HepG2 (cell line): ENCODE data around the gene CNPY4. TPM values are rescaled to one million over a fixed set of nuclear protein-coding genes. Genes with fewer than 3 reads are reported as not detected.

Experiments
- HMG20A ChIP-seq: IDR thresholded peaks from 2 replicates; pipeline ENCODE4 v1.6.1; 2016; ENCODE audit warnings: borderline replicate concordance
- NRL ChIP-seq: sonication (generic); formaldehyde crosslinking; IDR thresholded peaks from 2 replicates; pipeline ENCODE4 v1.5.0; 2020; ENCODE audit warnings: missing genetic modification reagents, mild to moderate bottlenecking, moderate library complexity, borderline replicate concordance
- PAWR ChIP-seq: sonication (generic); formaldehyde crosslinking; IDR thresholded peaks from 2 replicates; pipeline ENCODE4 v1.4.0; 2020; ENCODE audit warnings: missing genetic modification reagents, mild to moderate bottlenecking, borderline replicate concordance
- POGK ChIP-seq: sonication (generic); formaldehyde crosslinking; conservative IDR thresholded peaks from 2 replicates; pipeline ENCODE4 v1.8.0; 2022; ENCODE audit warnings: mild to moderate bottlenecking, moderate library complexity, missing genetic modification reagents
- RBFOX2 ChIP-seq: fragments of 200-400 bp; formaldehyde crosslinking; IDR thresholded peaks from 2 replicates; pipeline ENCODE4 v1.6.1; 2017; ENCODE audit warnings: low read depth, mild to moderate bottlenecking, low read length
- ZC3H4 ChIP-seq: sonication (generic); formaldehyde crosslinking; IDR thresholded peaks from 2 replicates; pipeline ENCODE4 v1.4.0; 2020; ENCODE audit warnings: missing genetic modification reagents, borderline replicate concordance
- ZFP41 ChIP-seq: sonication (generic); formaldehyde crosslinking; IDR thresholded peaks from 2 replicates; pipeline ENCODE4 v1.4.0; 2020; ENCODE audit warnings: mild to moderate bottlenecking, missing genetic modification reagents, borderline replicate concordance
- ZNF333 ChIP-seq: sonication (generic); formaldehyde crosslinking; IDR thresholded peaks from 2 replicates; pipeline ENCODE4 v1.4.0; 2020; ENCODE audit warnings: mild to moderate bottlenecking, missing genetic modification reagents, borderline replicate concordance
- ZNF598 ChIP-seq: sonication (generic); formaldehyde crosslinking; IDR thresholded peaks from 2 replicates; pipeline ENCODE4 v1.5.1; 2020; ENCODE audit warnings: mild to moderate bottlenecking, missing genetic modification reagents, borderline replicate concordance
- ZNF616 ChIP-seq: sonication (generic); formaldehyde crosslinking; IDR thresholded peaks from 2 replicates; pipeline ENCODE4 v1.5.0; 2020; ENCODE audit warnings: low read depth, mild to moderate bottlenecking, missing genetic modification reagents
- ZNF652 ChIP-seq: IDR thresholded peaks from 2 replicates; pipeline ENCODE4 v1.6.1; 2016; ENCODE audit warnings: low read depth, borderline replicate concordance
- ZNF770 ChIP-seq: sonication (generic); formaldehyde crosslinking; IDR thresholded peaks from 2 replicates; pipeline ENCODE4 v1.5.0; 2020; ENCODE audit warnings: mild to moderate bottlenecking, missing genetic modification reagents
- ZNF772 ChIP-seq: sonication (generic); formaldehyde crosslinking; IDR thresholded peaks from 2 replicates; pipeline ENCODE4 v1.5.0; 2020; ENCODE audit warnings: mild to moderate bottlenecking, missing genetic modification reagents
- polyA plus RNA-seq, 8 experiments: library from polyadenylated mRNA; depleted of rRNA in 3 of 8; stranded (reverse) in 7 of 8; unstranded in 1 of 8; fragments of >200 nt; fragmentation: Illumina TruSeq in 4 of 8; extraction: Trizol in 4 of 8; gene quantifications; 2 replicates each; pipeline versions ENCODE4 v1.2.1 to v1.2.3, GENCODE V29; 2011 to 2016; ENCODE audit warnings: low read depth in 4 of 8, missing spikeins in 1 of 8, mixed read lengths in 1 of 8; ENCODE audit not compliant: insufficient read depth in 1 of 8
- total RNA-seq, 5 experiments: library from RNA; depleted of rRNA; stranded (reverse); fragments of >200 nt; fragmentation: Illumina TruSeq; extraction: Trizol; gene quantifications; 2 replicates each; pipeline ENCODE4 v1.2.3, GENCODE V29; 2016; ENCODE audit warnings: low read depth in 1 of 5
- TF ChIP-seq, protein P1 (sequence below): sonication (generic); formaldehyde crosslinking; IDR thresholded peaks from 2 replicates; pipeline ENCODE4 v1.4.0; 2020; ENCODE audit warnings: missing genetic modification reagents, mild to moderate bottlenecking, borderline replicate concordance
- TF ChIP-seq, protein P2 (sequence below): sonication (generic); formaldehyde crosslinking; IDR thresholded peaks from 2 replicates; pipeline ENCODE4 v1.4.0; 2020; ENCODE audit warnings: missing genetic modification reagents
- TF ChIP-seq, protein P3 (sequence below): sonication (generic); formaldehyde crosslinking; IDR thresholded peaks from 2 replicates; pipeline ENCODE4 v1.8.0; 2022; ENCODE audit warnings: missing genetic modification reagents, low read depth, mild to moderate bottlenecking, borderline replicate concordance
- TF ChIP-seq, protein P4 (sequence below): sonication (generic); formaldehyde crosslinking; IDR thresholded peaks from 2 replicates; pipeline ENCODE4 v1.4.0; 2020; ENCODE audit warnings: missing genetic modification reagents, mild to moderate bottlenecking, borderline replicate concordance

Gene CNPY4
- total and polyA plus RNA-seq, 2 of the 13 experiments (the other 11 are each of a cell fraction or from before 2014, with no cell fraction given): 6.2 to 12.7 TPM

- TF ChIP-seq ZNF770 (CRISPR knock-in tag) (peak; percentile 32; the same call in 1 of the 2 replicates), ZC3H4 (0 out of 2 replicates have a peak, but pooled peaks have one; percentile 55), PAWR (CRISPR knock-in tag) (no peak), ZNF333 (CRISPR knock-in tag) (0 out of 2 replicates have a peak, but pooled peaks have one; percentile 58), ZFP41 (CRISPR knock-in tag) (no peak), ZNF598 (CRISPR knock-in tag) (peak; percentile 16; the same call in 1 of the 2 replicates), NRL (CRISPR knock-in tag) (peak; percentile 48; the same call in 1 of the 2 replicates), ZNF772 (no peak), RBFOX2 (peak; percentile 83), ZNF652 (CRISPR knock-in tag) (no peak), POGK (CRISPR knock-in tag) (peak; percentile 76; the same call in 1 of the 2 replicates), ZNF616 (CRISPR knock-in tag) (no peak), HMG20A (CRISPR knock-in tag) (no peak)
- TF ChIP-seq, protein P1, sequence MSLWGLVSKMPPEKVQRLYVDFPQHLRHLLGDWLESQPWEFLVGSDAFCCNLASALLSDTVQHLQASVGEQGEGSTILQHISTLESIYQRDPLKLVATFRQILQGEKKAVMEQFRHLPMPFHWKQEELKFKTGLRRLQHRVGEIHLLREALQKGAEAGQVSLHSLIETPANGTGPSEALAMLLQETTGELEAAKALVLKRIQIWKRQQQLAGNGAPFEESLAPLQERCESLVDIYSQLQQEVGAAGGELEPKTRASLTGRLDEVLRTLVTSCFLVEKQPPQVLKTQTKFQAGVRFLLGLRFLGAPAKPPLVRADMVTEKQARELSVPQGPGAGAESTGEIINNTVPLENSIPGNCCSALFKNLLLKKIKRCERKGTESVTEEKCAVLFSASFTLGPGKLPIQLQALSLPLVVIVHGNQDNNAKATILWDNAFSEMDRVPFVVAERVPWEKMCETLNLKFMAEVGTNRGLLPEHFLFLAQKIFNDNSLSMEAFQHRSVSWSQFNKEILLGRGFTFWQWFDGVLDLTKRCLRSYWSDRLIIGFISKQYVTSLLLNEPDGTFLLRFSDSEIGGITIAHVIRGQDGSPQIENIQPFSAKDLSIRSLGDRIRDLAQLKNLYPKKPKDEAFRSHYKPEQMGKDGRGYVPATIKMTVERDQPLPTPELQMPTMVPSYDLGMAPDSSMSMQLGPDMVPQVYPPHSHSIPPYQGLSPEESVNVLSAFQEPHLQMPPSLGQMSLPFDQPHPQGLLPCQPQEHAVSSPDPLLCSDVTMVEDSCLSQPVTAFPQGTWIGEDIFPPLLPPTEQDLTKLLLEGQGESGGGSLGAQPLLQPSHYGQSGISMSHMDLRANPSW (CRISPR knock-in tag): no peak
- TF ChIP-seq, protein P2, sequence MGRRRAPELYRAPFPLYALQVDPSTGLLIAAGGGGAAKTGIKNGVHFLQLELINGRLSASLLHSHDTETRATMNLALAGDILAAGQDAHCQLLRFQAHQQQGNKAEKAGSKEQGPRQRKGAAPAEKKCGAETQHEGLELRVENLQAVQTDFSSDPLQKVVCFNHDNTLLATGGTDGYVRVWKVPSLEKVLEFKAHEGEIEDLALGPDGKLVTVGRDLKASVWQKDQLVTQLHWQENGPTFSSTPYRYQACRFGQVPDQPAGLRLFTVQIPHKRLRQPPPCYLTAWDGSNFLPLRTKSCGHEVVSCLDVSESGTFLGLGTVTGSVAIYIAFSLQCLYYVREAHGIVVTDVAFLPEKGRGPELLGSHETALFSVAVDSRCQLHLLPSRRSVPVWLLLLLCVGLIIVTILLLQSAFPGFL (CRISPR knock-in tag): no peak
- TF ChIP-seq, protein P3, sequence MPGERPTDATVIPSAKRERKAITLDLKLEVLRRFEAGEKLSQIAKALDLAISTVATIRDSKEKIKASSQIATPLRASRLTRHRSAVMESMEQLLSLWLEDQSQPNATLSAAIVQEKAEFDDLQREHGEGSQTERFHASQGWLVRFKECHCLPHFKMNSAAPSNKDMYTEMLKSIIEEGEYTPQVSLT (CRISPR knock-in tag): no peak
- TF ChIP-seq, protein P4, sequence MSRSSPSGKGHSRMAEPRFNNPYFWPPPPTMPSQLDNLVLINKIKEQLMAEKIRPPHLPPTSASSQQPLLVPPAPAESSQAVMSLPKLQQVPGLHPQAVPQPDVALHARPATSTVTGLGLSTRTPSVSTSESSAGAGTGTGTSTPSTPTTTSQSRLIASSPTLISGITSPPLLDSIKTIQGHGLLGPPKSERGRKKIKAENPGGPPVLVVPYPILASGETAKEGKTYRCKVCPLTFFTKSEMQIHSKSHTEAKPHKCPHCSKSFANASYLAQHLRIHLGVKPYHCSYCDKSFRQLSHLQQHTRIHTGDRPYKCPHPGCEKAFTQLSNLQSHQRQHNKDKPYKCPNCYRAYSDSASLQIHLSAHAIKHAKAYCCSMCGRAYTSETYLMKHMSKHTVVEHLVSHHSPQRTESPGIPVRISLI (CRISPR knock-in tag): no peak
Observed at GRCh38 chr7:100148559-100149328, 29.3 kb downstream of the CNPY4 start, which contains the start of gene LAMTOR4 (continued).
